Trophoblast cell (in vitro differentiated cells and primary cell): Measurements from ENCODE around the gene CES3.

Experiments used
- DNase-seq, 2 donors: peaks; one replicate each; pipeline ENCODE4 v3.0.0-alpha.2; 2016
- H2AFZ ChIP-seq: 2 replicates; pipeline ENCODE4 v1.6.1; 2013; ENCODE audit warnings: low read length, moderate library complexity, mild to moderate bottlenecking; ENCODE audit not compliant: insufficient read depth, poor library complexity
- H2AK5ac ChIP-seq: 2 replicates; pipeline ENCODE4 v1.6.1; 2013; ENCODE audit warnings: mild to moderate bottlenecking, low read length
- H2BK120ac ChIP-seq: 2 replicates; pipeline ENCODE4 v1.6.1; 2013; ENCODE audit warnings: low read length, mild to moderate bottlenecking, moderate library complexity; ENCODE audit not compliant: insufficient read depth, poor library complexity
- H2BK12ac ChIP-seq: 2 replicates; pipeline ENCODE4 v1.6.1; 2013; ENCODE audit warnings: mild to moderate bottlenecking, low read length, moderate library complexity
- H2BK5ac ChIP-seq: 2 replicates; pipeline ENCODE4 v1.6.1; 2013; ENCODE audit warnings: low read length, low read depth, moderate library complexity, mild to moderate bottlenecking; ENCODE audit not compliant: poor library complexity
- H3K14ac ChIP-seq: 2 replicates; pipeline ENCODE4 v1.6.1; 2013; ENCODE audit warnings: mild to moderate bottlenecking, low read length
- H3K18ac ChIP-seq: 2 replicates; pipeline ENCODE4 v1.6.1; 2013; ENCODE audit warnings: mild to moderate bottlenecking, low read length
- H3K23ac ChIP-seq: 2 replicates; pipeline ENCODE4 v1.6.1; 2013; ENCODE audit warnings: low read length
- H3K27ac ChIP-seq: 2 replicates; pipeline ENCODE4 v1.5.1; 2013; ENCODE audit warnings: low read depth, mild to moderate bottlenecking, inconsistent platforms, low read length, moderate library complexity
- H3K27me3 ChIP-seq: 2 replicates; pipeline ENCODE4 v1.6.1; 2013; ENCODE audit warnings: inconsistent platforms, mild to moderate bottlenecking, low read length, moderate library complexity; ENCODE audit not compliant: insufficient read depth
- H3K36me3 ChIP-seq, 2 experiments: 1 replicate in 1 of 2; 2 replicates in 1 of 2; pipeline ENCODE4 v1.6.1; 2013; ENCODE audit warnings: low read length in 2 of 2, mild to moderate bottlenecking in 2 of 2, moderate library complexity in 1 of 2; ENCODE audit not compliant: insufficient read depth in 2 of 2, control insufficient read depth in 1 of 2
- H3K4ac ChIP-seq: 2 replicates; pipeline ENCODE4 v1.6.1; 2013; ENCODE audit warnings: low read depth, mild to moderate bottlenecking, low read length, moderate library complexity
- H3K4me1 ChIP-seq, 2 experiments: 1 replicate in 1 of 2; 2 replicates in 1 of 2; pipeline ENCODE4 v1.6.1; 2013; ENCODE audit warnings: low read length in 2 of 2, mild to moderate bottlenecking in 2 of 2, moderate library complexity in 1 of 2; ENCODE audit not compliant: insufficient read depth in 2 of 2, control insufficient read depth in 1 of 2
- H3K4me2 ChIP-seq: 2 replicates; pipeline ENCODE4 v1.6.1; 2013; ENCODE audit warnings: inconsistent platforms, mild to moderate bottlenecking, low read length, moderate library complexity
- H3K4me3 ChIP-seq: 2 replicates; pipeline ENCODE4 v1.5.1; 2013; ENCODE audit warnings: mild to moderate bottlenecking, low read depth, low read length, inconsistent platforms
- H3K79me1 ChIP-seq: one replicate; pipeline ENCODE4 v1.6.1; 2013; ENCODE audit warnings: low read length
- H3K79me2 ChIP-seq: 2 replicates; pipeline ENCODE4 v1.6.1; 2013; ENCODE audit warnings: low read length, mild to moderate bottlenecking; ENCODE audit not compliant: control insufficient read depth, insufficient read depth, poor library complexity
- H3K9ac ChIP-seq: 2 replicates; pipeline ENCODE4 v1.6.1; 2013; ENCODE audit warnings: mild to moderate bottlenecking, low read length
- H3K9me3 ChIP-seq: 2 replicates; pipeline ENCODE4 v1.6.1; 2013; ENCODE audit warnings: low read depth, mild to moderate bottlenecking, control low read depth, inconsistent platforms, low read length; ENCODE audit not compliant: insufficient read depth
- H4K12ac ChIP-seq: 2 replicates; pipeline ENCODE4 v1.6.1; 2013; ENCODE audit warnings: low read depth, mild to moderate bottlenecking, low read length, moderate library complexity
- H4K8ac ChIP-seq: 2 replicates; pipeline ENCODE4 v1.6.1; 2013; ENCODE audit warnings: low read depth, mild to moderate bottlenecking, low read length, moderate library complexity
- H4K91ac ChIP-seq: one replicate; pipeline ENCODE4 v1.6.1; 2013; ENCODE audit warnings: low read depth, mild to moderate bottlenecking, low read length, moderate library complexity
- WGBS: extraction: QIAGEN DNeasy Blood & Tissue Kit; methylation state at CpG from one replicate; pipeline ENCODE4 v1.1.7; 2013; ENCODE audit warnings: missing lambda C conversion rate; ENCODE audit not compliant: insufficient read length, insufficient coverage; ENCODE audit errors: extremely low coverage; 5-methylcytosine and 5-hydroxymethylcytosine counted together

The CES3 gene

GRCh38 chr16:66939366-66939765 lies 21.7 kb upstream of the CES3 start:
- Histone ChIP-seq H3K4ac (no peak overlapping the region), H2BK12ac (no peak overlapping the region), H3K23ac (no peak overlapping the region), H2BK5ac (no peak overlapping the region), H2BK120ac (no peak overlapping the region), H3K4me1 (peaks cover 7 to 8% of the 10 kb centered on the region in 2 experiments), H4K12ac (no peak overlapping the region), H3K9me3 (peaks cover 2% of the 10 kb centered on the region), H3K18ac (no peak overlapping the region), H4K8ac (no peak overlapping the region), H3K4me2 (no peak overlapping the region), H3K79me2 (peaks cover 5% of the 10 kb centered on the region), H3K14ac (no peak overlapping the region), H3K9ac (no peak overlapping the region), H3K27me3 (no peaks in the 10 kb centered on the region), H4K91ac (no peak overlapping the region), H3K36me3 (peaks cover 49 to 51% of the 10 kb centered on the region in 2 experiments), H3K4me3 (no peak overlapping the region), H2AFZ (no peak overlapping the region), H2AK5ac (no peak overlapping the region), H3K79me1 (peaks cover 4% of the 10 kb centered on the region), H3K27ac (no peak overlapping the region)
- no peak for DNase-seq

DNA sequence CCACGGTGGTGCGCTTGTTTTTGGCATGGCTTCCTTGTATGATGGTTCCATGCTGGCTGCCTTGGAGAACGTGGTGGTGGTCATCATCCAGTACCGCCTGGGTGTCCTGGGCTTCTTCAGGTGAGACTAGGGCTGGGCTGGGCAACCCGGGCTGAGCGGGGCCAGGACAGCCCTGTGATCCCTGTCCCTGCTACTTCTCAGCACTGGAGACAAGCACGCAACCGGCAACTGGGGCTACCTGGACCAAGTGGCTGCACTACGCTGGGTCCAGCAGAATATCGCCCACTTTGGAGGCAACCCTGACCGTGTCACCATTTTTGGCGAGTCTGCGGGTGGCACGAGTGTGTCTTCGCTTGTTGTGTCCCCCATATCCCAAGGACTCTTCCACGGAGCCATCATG lies 20.8 kb upstream of the CES3 start:
- Histone ChIP-seq H4K12ac (no peak overlapping the region), H3K23ac (no peak overlapping the region), H2BK120ac (no peak overlapping the region), H3K18ac (no peak overlapping the region), H3K4me3 (no peak overlapping the region), H2BK12ac (no peak overlapping the region), H4K8ac (no peak overlapping the region), H3K14ac (no peak overlapping the region), H3K9ac (no peak overlapping the region), H3K79me1 (no peaks in the 10 kb centered on the region), H4K91ac (no peak overlapping the region), H3K36me3 (peaks cover 49 to 51% of the 10 kb centered on the region in 2 experiments), H3K27ac (no peak overlapping the region), H3K4me2 (no peak overlapping the region), H3K27me3 (no peaks in the 10 kb centered on the region), H3K4ac (no peak overlapping the region), H2AK5ac (no peak overlapping the region), H3K79me2 (peaks cover 2% of the 10 kb centered on the region), H2AFZ (no peak overlapping the region), H2BK5ac (no peak overlapping the region), H3K9me3 (peaks cover 2% of the 10 kb centered on the region), H3K4me1 (peaks cover 5 to 6% of the 10 kb centered on the region in 2 experiments)
- no peak for DNase-seq
- WGBS, result no CpG with 5 or more reads among the region's 16 CpGs

GRCh38 chr16:66942981-66943380 lies 18.1 kb upstream of the CES3 start:
- Histone ChIP-seq H4K8ac (no peak overlapping the region), H3K4ac (no peak overlapping the region), H3K4me3 (no peak overlapping the region), H3K79me2 (no peaks in the 10 kb centered on the region), H3K18ac (no peak overlapping the region), H2BK12ac (no peak overlapping the region), H3K27ac (no peak overlapping the region), H3K9ac (no peak overlapping the region), H3K14ac (no peak overlapping the region), H4K91ac (no peak overlapping the region), H4K12ac (no peak overlapping the region), H3K23ac (no peak overlapping the region), H2BK5ac (no peak overlapping the region), H3K9me3 (peaks cover 2% of the 10 kb centered on the region), H3K4me2 (no peak overlapping the region), H2BK120ac (no peak overlapping the region), H3K4me1 (no peaks in the 10 kb centered on the region), H3K79me1 (no peaks in the 10 kb centered on the region), H2AFZ (no peak overlapping the region), H2AK5ac (no peak overlapping the region), H3K27me3 (peaks cover 4% of the 10 kb centered on the region), H3K36me3 (peaks cover 44 to 46% of the 10 kb centered on the region in 2 experiments)
- WGBS, result no CpG with 5 or more reads among the region's 5 CpGs
- DNase-seq, result no peak

DNA sequence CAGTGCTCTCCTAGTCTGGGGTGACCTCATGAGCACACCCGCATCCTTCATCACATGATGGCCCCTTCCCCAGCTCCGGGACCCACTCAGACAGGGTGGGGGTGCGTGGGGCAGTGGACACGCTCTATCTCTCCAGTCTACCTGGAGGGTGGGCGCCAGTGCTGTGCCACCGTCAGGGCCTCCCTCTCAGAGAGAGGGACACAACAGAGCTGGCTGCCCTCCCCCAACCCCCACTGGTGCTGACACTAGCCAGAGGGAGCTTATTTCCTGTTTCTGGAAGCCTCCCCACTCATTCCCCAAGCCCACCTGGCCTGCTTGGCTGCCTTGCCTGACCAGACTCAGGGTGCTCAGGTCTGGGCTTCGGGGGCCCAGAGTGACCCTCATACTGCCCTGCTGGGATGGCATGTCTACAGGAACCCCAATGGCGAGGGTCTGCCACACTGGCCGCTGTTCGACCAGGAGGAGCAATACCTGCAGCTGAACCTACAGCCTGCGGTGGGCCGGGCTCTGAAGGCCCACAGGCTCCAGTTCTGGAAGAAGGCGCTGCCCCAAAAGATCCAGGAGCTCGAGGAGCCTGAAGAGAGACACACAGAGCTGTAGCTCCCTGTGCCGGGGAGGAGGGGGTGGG lies 17.5 kb upstream of the CES3 start:
- Histone ChIP-seq H3K79me2 (no peaks in the 10 kb centered on the region), H3K9me3 (peaks cover 2% of the 10 kb centered on the region), H2BK12ac (no peak overlapping the region), H3K9ac (no peak overlapping the region), H3K79me1 (no peaks in the 10 kb centered on the region), H3K36me3 (peaks cover 44 to 46% of the 10 kb centered on the region in 2 experiments), H3K23ac (no peak overlapping the region), H3K4me2 (no peak overlapping the region), H3K27me3 (peaks cover 9% of the 10 kb centered on the region), H3K4ac (no peak overlapping the region), H4K12ac (no peak overlapping the region), H4K8ac (no peak overlapping the region), H3K14ac (no peak overlapping the region), H2AFZ (no peak overlapping the region), H3K4me1 (no peaks in the 10 kb centered on the region), H2AK5ac (no peak overlapping the region), H2BK120ac (no peak overlapping the region), H3K4me3 (no peak overlapping the region), H2BK5ac (no peak overlapping the region), H3K18ac (no peak overlapping the region), H3K27ac (no peak overlapping the region), H4K91ac (no peak overlapping the region)
- no peak for DNase-seq
- no CpG with 5 or more reads among the region's 15 CpGs for WGBS
